NCI-H1105 (cell line): ENCODE data around the gene TSPAN1.
A peak's percentile ranks its signal among the peaks of the same experiment; 100 is the strongest.

ENCODE experiments used
- DNase-seq: peaks from one replicate; lab custom pipeline; 2025; lab: John Stamatoyannopoulos, UW

The TSPAN1 gene

DNA sequence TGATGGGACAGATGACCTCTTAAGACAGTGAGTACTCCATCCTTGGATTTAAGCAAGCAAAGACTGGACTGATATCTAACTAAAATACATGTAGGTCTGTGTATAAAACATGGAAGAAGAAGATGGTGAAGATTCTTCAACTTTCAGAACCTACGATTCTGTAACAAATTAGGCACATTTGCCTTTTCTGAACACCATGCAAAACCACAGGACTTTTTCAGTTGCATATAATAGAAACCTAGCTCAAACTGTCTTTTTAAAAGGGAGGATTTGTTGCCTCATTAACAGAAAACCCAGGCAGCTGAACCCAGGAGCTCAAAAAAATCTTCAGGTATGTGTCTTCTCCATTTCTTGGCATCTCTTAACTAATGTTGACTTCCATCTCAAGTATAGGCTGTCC is 14.7 kb upstream of the TSPAN1 start:
- no peak for DNase-seq

DNA sequence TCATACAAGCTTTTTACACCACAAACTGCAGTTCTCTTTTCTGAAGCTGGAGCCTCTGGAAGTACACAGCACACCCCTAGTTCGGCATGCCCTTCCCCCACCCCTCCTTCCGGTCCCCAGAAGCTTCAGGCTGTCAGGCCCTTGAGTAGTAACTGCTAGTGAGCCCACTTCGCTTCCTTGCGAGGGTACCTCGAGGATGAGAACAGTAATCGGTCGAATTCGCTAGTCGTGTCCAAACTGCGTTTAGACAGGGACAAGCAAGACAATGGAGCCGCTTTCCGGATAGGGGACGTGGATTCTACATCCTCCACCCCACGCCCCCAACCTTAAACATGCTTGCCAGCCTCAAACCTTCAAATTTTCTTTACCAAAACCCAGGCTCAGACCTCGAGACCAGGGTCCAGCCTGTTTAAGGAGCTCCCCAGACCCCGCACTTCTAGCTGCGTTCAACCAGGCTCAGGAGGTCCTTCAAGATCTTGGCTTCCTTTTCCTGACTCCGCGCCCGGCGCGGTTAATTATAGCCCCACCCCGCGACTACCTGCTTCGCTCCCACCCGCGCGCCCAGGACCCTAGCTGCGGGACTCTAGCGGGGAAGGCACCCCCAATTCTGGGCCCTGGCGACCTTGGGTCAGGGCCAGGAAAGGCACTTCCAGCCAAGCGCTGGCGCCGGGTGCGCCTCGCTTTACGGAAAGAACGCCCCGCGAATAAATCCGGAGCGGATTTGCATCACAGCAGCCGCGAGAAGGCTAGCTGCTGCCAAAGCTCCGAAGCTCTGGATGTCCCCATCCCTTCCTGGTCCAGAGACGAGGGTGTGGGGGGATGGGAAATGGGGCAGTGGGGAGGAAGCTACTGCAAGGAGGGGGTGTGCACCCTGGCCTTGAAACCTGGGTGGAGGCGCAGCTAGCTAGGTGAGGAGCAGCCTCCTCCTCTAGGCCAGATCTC is 8.1 kb upstream of the TSPAN1 start:
- no peak for DNase-seq

DNA sequence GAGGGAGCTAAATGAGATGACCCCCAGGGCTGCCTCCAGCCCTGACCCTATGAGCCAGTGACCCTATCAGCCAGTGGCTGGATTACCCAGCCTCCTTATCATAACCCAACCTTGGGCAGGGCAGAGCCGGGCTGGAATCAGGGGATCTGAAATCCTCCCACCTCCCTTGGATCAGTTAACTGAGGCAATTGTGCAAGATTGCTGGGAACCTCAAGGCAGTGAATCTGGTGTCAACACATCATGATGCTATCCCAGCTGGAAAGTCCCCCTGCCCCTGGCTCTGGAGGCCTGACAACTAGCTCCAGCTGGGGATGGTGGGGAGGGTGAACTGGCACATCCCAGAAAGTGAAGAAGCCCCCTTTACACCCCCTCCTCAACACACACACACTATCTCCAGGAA is 6.4 kb upstream of the TSPAN1 start:
- DNase-seq: no peak

DNA sequence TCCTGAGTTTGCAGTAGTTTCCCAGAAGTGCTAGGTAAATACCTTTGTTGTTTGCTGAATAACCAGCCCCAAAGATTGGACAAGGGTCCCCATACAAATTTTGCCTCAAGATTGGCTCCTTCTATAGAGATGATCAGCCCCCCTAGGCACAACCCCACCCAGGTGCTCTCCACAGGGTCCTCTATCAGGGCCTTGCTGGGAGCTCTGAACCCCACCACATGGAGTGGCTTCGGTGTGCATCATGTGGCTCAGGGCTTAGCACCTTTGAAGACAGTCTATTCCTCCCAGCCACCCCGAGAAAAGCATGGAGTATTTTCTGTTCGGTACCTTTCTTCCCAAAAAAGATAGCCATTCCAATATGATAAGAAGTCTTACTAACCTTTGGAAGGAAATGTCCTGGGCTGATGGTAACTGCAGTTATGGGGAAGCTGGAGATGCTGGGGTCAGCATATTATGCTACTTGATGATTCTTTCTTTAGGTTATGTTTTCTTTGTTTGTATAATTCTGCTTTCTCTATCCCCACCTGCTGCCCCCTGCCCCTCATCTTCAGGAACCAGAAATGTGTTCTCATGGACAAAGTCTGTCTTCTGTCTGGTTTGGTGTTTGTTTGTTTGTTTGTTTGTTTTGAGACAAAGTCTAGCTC is 5.0 kb upstream of the TSPAN1 start:
- no peak for DNase-seq

DNA sequence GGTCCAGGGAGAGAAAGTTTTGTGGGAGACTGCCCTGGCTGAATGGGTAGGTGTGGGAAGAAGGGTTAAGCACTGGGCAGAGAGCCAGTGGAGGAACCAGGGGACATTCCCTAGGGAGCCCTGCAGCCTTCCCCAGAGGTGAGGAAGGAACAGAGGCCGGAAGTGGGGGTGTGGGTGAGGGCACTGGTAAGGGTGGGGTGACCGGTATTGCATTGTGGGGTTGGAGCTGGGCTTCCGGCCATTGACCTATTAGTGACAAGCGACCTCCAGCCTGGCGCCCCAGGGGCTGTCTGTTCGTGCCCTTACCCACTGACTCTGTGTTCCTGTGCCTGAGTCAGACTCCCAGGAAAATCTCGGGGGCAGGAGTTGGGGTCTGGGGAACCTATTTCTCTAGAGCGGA is 3.5 kb upstream of the TSPAN1 start:
- no peak for DNase-seq

DNA sequence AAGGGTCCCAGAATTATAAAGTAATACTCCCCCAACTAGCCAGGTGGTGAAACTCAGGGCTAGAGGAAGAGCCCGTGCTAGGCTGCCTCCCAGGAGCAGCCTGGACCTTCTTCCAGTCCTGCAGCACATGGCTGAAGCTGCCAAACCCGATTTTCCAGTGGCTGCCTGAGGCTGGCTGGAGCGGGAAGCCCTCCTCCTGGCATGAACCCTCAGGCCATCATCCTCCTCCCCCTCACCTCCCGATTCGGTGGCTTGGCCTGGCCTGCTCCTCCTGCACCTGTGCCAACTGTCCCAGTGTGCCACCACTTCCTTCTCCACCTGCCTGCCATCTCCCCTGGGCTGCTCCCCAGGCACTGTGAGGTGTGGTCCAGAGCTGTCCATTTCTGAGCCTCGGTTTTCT is 3.0 kb upstream of the TSPAN1 start:
- DNase-seq: no peak

DNA sequence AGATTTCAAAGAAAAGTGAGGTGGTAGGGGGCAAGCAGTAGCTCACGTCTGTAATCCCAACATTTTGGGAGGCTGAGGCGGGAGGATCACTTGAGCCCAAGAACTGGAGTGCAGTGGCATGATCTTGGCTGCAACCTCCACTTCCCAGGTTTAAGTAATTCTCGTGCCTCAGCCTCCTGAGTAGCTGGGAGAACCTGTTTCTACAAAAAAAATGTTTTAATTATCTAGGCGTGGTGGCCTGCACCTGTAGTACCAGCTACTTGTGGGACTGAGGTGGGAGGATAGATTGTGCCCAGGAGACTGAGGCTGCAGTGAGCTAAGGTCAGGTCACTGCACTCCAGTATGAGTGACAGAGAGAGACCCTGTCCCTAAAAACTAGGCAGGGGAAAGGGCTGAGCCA is 2.6 kb upstream of the TSPAN1 start:
- DNase-seq: no peak

DNA sequence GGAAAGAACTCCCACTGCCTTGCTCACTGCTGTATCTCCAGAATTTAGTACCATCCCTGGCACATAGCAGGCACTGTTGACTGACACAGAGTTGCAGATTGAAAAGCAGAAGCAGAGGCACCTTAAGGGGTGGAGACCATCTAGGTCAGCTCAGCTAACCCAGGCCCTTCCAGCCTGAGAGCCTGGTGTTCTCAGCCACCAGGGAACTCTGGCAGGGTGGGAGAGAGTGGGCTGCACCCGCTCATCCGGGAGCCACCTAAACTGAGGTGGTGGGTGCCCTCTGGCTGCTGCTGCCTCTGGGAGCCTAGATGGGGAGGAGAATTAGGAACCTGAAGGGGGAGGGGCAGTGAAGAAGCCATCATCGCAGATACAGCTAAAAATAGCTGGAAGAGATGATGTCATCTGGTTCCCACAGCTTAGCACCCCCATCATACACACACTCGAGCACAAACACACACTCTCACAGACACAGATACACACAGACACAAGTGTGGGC is 1.5 kb upstream of the TSPAN1 start:
- no peak for DNase-seq

DNA sequence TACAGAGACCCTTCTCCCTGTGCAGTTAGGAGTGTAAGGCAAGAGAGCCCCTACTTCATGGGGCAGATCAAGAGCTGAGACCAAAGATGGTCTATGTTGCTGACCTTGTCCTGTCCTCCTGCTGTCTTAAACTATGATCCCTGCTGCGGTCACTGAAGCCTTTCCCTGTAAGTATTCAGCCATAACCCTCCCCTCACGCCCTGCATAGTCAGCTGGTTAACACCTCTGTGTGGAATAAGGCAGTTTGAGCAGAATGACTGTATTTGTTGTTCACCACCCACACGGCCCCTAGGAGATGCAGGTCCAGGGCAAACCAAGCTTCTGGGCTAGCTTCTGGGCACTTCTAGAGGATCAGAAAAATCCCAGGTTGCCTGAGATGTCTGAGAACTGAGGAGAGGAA is 356 bp downstream of the TSPAN1 start:
- no peak for DNase-seq

DNA sequence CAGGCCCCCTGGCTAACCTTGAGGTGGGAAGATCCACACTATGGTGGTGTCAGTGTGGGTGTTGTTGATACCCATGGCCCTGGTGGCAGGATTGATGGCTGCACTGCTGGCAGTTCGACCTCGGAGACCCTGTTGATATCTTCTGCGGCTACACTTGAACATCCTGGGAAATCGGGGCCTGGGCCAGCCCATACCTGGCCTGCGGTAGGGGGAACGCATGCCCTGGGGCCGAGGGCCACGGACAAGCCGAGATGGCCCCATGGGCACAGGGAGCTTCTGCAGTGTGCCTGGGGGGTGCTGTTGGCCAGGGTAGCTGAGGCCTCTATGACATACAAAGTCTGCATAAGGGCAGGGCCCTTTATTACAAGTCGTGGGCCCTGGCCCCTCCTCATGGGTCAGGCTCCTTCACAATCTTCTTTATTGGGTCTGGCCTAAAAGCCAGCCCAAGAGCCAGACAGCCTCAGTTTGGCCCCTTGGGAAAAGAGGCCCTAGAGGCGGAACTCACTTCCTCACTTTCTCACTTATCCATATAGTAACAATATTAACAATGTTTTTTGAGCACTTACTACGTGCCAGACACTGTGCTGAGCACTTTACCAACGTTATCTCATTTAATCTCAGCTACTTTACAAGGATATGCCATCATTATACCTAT is 1.5 kb downstream of the TSPAN1 start, which contains the start of gene P3R3URF:
P3R3URF (minus strand) TSS at position 278 of the 655 bp plus-strand sequence; CDS start at position 261, 17 bp downstream.
- DNase-seq: no peak

DNA sequence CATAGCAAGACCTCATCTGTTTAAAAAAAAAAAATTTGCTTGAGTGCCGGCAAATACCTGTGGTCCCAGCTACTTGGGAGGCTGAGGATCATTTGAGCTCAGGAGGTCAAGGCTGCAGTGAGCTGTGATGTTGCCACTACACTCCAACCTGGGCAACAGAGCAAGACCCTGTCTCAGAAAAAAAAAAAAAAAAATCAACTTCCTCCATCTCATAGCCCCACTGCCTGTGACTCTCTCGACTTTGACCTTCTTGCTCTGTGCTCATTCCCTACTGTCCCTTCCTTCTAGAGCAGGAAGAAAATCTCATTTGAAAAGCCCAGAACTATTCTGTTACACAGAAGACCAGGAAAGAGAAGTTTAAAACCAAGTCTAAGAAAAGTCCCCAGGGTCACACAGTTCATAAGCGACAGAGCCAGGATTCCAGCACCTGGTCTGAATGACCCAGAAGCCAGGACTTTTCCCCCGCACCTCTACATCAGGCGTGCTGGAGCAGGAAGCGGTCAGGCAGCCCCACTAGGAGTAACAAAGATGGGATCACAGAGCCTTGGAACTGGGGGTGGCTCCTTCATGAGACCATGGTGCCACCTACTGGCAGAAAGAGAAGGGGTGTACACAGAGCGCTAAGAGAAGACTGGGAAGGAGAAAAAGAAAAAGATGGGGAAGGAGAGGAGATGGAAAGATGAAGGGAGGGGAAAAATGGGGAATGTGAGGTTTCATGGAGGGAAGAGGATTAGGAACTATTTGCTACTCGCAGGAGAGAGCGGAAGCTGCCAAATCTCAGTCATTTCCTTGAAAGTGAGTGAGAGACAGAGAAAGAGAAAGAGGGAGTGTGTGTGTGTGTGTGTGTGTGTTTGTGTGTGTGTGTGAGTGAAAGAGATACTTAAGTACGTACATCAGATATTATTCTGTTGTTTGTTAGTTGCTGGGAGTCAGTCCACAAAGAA is 4.5 kb downstream of the TSPAN1 start:
- DNase-seq: peak; percentile 81

DNA sequence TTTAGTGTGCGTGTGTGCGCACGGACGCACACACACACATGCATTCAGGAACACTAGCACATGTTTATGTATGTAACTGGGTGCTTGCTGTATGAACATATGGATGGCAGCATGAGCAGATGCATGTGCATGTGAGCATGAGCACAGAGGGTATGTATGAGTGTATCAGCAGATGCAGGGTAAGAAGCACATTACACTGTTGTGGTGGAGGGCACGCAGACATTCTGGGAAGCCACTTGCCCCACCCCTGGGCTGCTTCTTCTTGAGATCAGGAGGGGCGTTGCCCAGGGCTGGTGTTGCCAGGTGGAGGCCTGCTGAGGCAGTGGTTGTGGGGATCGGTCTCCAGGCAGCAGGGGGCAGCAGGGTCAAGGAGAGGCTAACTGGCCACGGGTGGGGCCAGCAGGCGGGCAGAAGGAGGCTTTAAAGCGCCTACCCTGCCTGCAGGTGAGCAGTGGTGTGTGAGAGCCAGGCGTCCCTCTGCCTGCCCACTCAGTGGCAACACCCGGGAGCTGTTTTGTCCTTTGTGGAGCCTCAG is 5.3 kb downstream of the TSPAN1 start:
- no peak for DNase-seq

DNA sequence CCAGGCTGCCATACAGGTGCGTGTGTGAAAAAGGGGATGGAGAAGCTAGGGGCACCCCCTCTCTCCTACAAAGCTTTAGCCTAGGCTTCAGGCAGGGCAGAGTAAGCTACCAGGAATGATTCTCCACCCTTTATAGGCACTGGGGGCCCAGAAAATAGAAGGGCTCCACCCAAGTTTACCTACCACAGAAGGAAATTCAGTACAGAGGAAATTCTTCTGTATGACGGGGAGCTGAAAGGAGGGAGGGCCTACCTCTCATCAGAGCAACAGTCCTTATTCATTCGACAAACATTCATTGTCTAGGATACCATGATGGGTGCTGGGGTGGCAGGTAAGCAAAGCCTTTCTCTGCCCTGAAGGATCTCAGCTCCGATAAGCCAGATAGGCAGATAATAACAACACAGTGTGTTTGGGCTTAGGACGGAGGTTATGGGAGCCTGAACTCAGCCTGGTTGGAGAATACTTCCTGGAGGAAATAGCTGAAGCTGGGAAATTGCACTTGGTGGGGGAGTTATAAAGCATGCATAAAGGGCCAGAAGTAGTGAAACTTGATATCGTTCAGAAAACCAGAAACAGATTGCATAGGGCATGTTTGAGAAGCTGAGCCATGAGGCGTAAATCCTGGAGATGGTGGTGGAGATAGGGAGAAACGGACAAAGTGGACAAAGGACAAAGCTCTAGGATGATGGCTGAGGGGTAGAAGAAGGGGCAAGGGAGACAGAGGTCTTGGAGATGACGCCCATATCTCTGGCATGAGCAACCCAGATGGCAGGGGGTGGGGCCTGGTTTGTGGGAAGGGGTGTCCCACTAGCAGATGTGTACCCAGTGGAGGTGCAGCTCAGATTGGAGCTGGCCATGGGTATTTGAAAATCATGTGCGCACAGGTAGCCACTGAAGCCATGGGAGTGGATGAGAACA is 6.7 kb downstream of the TSPAN1 start:
- DNase-seq: no peak

DNA sequence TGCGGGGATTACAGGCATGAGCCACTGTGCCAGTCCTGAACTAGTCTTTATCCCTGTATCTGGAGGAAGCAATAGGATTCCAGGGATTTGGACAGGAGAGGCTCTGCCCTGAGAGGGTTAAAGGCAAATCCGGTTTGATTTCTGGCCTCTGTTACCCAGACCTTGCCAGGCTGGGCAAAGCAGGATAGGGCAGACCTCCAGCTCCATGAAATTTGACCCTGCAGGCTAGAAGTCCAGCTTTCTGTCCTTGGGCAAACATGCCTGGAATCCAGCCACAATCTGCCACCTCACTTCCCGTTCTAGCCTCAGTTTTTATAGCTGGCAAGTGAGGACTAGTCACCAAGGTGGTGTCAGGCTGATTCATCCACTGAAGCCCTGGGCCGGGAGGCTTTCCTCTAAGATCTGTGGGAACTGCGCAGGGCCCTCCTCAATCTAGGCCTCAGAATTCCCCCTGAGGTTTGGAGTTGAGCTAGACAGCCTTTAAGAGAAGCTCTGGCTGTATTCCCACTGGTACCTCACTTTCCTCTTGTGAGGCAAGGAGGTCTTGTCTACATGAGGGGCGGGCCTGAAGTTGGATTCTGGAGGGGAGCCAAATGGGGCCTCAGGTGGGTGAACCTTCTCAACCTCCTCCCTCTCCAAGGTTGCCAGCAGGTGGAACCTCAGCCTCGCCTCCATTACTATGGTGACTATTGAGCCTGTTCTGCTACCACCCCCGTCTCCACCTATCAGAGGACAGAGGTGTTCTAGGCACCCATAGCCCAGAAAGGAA is 8.4 kb downstream of the TSPAN1 start:
- DNase-seq: peak; percentile 93

DNA sequence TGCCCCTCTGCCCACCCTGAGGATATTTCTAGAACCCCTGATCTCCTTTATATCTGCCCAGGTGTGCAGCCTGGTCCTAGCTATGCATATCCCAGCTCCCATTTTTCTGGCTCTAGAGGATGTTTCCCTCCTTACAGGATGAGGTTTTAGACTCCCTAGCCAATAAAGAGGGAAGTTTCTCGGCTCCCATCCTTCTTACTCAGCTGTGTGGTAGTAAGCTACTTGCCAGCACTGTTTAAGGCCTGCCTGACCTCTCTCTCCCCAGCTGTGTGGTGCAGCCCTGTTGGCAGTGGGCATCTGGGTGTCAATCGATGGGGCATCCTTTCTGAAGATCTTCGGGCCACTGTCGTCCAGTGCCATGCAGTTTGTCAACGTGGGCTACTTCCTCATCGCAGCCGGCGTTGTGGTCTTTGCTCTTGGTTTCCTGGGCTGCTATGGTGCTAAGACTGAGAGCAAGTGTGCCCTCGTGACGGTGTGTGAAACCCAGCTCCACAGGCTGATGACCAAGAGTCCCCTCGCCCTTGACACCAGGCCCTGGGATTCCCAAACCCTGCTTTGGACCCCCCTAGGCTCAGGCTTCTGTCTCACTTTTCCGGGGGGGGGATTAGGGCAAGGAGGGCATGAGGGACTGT is 9.2 kb downstream of the TSPAN1 start:
- DNase-seq: no peak

DNA sequence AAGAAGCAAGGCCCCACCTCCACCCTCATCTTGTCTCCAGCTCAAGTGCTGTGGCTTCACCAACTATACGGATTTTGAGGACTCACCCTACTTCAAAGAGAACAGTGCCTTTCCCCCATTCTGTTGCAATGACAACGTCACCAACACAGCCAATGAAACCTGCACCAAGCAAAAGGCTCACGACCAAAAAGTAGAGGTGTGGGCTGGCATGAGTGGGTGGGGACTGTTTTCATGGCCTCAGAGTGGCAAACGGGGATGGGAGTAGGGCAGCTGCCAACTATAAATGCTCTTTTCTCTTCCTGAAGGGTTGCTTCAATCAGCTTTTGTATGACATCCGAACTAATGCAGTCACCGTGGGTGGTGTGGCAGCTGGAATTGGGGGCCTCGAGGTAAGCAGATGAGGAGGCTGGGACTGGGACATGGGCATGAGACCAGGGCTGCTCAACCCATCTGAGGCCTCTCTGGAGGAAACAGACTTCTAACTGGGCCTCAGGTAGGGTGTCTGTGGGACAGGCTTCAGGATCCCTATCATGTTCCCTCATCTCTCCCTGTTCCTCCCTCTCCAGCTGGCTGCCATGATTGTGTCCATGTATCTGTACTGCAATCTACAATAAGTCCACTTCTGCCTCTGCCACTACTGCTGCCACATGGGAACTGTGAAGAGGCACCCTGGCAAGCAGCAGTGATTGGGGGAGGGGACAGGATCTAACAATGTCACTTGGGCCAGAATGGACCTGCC is 10.2 kb downstream of the TSPAN1 start:
- DNase-seq: no peak

DNA sequence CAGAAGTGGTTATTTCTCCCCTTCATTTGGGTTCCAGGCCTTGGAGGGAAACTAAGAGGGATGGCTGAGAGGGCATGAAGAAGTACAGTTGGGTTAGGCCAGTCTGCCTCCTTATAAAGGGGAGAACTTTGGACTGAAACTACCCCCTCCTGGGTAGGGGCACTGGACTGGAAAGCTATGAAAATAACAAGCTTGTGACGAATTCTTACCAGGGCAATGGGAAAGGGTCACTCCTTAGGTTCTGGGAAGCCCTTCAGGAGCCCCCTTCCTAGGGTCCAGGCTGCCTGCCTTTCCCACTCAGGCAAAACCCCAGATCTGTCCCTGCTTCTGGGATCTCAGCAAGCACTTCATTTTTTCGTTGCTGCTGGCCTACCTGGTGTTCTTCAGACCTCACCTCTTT is 11.2 kb downstream of the TSPAN1 start:
- DNase-seq: no peak
